ENCODE measurements around the gene EPO.
"Not testable (repeated sequence)": the region's sequence is repeated elsewhere in the genome, so short reads cannot be mapped to it uniquely, and the experiment has no call there.

DNA sequence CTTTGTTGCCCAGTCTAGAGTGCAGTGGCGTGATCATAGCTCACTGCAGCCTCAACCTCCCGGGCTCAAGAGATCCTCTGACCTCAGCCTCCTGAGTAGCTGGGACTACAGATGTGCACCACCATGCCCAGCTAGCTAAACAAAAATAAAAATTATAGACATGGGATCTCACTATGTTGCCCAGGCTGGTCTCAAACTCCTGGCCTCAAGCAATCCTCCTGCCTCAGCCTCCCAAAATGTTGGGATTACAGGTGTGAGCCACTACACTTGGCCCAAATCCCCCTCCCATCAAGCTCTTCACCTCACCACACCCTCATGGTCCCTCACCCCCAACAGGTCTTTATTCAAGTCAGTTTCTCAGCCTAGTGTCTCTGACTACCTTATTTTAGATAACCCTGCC, 3.2 kb upstream of the EPO start:
- TF ChIP-seq, protein P1, sequence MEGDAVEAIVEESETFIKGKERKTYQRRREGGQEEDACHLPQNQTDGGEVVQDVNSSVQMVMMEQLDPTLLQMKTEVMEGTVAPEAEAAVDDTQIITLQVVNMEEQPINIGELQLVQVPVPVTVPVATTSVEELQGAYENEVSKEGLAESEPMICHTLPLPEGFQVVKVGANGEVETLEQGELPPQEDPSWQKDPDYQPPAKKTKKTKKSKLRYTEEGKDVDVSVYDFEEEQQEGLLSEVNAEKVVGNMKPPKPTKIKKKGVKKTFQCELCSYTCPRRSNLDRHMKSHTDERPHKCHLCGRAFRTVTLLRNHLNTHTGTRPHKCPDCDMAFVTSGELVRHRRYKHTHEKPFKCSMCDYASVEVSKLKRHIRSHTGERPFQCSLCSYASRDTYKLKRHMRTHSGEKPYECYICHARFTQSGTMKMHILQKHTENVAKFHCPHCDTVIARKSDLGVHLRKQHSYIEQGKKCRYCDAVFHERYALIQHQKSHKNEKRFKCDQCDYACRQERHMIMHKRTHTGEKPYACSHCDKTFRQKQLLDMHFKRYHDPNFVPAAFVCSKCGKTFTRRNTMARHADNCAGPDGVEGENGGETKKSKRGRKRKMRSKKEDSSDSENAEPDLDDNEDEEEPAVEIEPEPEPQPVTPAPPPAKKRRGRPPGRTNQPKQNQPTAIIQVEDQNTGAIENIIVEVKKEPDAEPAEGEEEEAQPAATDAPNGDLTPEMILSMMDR (IDR thresholded peaks at IDR 0.05), result not testable (repeated sequence)
- not testable (repeated sequence) for TF ChIP-seq RFX5 (IDR thresholded peaks at IDR 0.05); MYC (IDR thresholded peaks at IDR 0.05; ENCODE audit: borderline replicate concordance, low read length); JUNB (IDR thresholded peaks at IDR 0.05); CEBPB (IDR thresholded peaks at IDR 0.05); NFE2L2 (conservative IDR thresholded peaks at IDR 0.05; ENCODE audit: low read length); JUN (IDR thresholded peaks at IDR 0.05); GATA3 (IDR thresholded peaks at IDR 0.05; ENCODE audit: borderline replicate concordance)
- TF ChIP-seq, protein P2, sequence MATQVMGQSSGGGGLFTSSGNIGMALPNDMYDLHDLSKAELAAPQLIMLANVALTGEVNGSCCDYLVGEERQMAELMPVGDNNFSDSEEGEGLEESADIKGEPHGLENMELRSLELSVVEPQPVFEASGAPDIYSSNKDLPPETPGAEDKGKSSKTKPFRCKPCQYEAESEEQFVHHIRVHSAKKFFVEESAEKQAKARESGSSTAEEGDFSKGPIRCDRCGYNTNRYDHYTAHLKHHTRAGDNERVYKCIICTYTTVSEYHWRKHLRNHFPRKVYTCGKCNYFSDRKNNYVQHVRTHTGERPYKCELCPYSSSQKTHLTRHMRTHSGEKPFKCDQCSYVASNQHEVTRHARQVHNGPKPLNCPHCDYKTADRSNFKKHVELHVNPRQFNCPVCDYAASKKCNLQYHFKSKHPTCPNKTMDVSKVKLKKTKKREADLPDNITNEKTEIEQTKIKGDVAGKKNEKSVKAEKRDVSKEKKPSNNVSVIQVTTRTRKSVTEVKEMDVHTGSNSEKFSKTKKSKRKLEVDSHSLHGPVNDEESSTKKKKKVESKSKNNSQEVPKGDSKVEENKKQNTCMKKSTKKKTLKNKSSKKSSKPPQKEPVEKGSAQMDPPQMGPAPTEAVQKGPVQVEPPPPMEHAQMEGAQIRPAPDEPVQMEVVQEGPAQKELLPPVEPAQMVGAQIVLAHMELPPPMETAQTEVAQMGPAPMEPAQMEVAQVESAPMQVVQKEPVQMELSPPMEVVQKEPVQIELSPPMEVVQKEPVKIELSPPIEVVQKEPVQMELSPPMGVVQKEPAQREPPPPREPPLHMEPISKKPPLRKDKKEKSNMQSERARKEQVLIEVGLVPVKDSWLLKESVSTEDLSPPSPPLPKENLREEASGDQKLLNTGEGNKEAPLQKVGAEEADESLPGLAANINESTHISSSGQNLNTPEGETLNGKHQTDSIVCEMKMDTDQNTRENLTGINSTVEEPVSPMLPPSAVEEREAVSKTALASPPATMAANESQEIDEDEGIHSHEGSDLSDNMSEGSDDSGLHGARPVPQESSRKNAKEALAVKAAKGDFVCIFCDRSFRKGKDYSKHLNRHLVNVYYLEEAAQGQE (IDR thresholded peaks at IDR 0.05), result not testable (repeated sequence)
- TF ChIP-seq, protein P3, sequence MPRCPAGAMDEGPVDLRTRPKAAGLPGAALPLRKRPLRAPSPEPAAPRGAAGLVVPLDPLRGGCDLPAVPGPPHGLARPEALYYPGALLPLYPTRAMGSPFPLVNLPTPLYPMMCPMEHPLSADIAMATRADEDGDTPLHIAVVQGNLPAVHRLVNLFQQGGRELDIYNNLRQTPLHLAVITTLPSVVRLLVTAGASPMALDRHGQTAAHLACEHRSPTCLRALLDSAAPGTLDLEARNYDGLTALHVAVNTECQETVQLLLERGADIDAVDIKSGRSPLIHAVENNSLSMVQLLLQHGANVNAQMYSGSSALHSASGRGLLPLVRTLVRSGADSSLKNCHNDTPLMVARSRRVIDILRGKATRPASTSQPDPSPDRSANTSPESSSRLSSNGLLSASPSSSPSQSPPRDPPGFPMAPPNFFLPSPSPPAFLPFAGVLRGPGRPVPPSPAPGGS (IDR thresholded peaks at IDR 0.05), result not testable (repeated sequence)
- TF ChIP-seq, protein P4, sequence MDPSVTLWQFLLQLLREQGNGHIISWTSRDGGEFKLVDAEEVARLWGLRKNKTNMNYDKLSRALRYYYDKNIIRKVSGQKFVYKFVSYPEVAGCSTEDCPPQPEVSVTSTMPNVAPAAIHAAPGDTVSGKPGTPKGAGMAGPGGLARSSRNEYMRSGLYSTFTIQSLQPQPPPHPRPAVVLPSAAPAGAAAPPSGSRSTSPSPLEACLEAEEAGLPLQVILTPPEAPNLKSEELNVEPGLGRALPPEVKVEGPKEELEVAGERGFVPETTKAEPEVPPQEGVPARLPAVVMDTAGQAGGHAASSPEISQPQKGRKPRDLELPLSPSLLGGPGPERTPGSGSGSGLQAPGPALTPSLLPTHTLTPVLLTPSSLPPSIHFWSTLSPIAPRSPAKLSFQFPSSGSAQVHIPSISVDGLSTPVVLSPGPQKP (IDR thresholded peaks at IDR 0.05; ENCODE audit: low read depth, low read length), result not testable (repeated sequence)

Measured in A549 (cell line).